ENCODE results near the gene PPP2R5D.
"Not testable (repeated sequence)": the region's sequence is repeated elsewhere in the genome, so short reads cannot be mapped to it uniquely, and the experiment has no call there.

PPP2R5D gene

DNA sequence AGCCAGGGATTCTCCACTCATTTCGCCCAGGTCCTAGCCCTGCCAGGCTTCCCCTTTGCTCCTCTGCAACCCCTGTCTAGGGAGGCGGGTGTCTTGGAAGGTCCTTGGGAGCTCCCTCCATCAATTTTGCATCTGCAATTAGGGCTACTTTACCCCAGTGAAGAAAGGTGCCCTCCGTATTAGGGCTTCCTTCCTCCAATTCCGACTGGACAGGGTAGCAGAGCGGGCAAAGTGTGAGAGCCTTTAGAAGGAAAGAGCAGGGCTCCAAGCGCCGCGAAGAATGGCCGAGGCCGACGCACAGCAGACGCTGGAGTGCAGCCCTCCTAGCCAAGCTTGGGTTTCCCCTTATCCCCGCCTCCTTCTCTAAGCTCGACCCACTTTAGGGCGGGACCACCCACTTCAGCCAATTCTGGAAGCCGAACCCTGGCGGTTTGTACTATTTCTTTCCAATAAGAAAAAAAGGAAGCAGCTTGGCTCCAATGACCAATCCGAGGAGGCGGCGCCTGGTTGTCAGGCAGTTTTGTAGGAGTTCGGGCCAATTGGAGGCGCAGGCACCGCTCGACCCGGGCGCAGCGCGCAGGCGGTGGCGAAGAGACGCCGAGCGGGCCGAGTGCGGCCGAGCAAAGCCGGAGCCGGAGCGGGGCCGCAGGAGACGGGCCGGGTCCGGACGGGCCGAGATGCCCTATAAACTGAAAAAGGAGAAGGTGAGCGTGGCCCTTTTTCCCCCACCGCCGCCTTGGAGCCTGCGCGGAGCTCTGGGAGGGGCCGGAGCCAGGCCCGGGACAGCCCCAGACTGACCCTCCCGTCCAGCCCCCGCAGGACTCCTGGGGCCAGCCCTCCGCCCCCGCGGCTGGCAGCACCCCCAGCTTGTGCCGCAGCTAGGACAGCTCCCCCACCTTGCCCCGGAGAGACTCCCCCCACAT, at the start of gene PPP2R5D:
Gene PPP2R5D (plus strand): TSS at position 570 of the 923 bp plus-strand sequence. CDS start 108 bp downstream, at position 678.
- DNase-seq: peak; percentile 98

GRCh38 chr6:42935322-42935721, 49.0 kb upstream of the PPP2R5D start:
- no peak for DNase-seq

DNA sequence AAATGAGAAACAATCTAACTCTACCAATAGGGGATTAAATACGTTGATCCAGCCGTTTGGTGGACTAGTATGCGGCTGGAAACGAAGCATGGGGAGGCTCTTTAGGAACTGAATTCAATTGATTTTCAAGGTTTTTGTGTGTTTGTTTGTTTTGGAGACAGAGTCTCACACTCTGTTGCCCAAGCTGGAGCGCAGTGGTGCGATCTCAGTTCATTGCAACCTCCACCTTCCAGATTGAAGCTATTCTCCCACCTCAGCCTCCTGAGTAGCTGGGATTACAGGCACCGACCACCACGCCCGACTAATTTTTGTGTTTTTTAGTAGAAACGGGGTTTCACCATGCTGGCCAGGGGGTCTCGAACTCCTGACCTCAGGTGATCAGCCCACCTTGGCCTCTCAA, 48.0 kb upstream of the PPP2R5D start:
- no peak for DNase-seq

GRCh38 chr6:42937548-42938427, 46.6 kb upstream of the PPP2R5D start:
- no peak for DNase-seq

- DNase-seq: no peak
Measured at GRCh38 chr6:42938428-42938796, 46.0 kb upstream of the PPP2R5D start.

GRCh38 chr6:42938987-42939809, 45.2 kb upstream of the PPP2R5D start:
- no peak for DNase-seq

DNA sequence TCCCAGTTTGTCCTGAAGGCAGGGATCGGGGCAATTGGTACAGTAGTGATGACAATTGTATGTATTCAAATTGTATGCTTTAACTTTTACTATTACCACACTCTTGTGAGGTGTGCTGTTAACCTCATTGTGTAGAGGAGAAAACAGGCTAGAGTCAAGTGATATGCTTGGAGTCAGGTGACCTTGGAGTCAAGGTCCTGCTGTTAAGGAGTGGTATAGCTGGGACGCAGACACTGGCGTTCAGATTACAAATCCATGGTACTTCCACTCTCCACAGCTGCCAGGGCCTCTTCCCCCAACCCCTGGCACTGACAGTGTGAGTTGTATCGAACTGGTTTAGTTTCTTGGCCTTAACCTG, 44.6 kb upstream of the PPP2R5D start:
- no peak for DNase-seq

GRCh38 chr6:42940493-42941045, 43.8 kb upstream of the PPP2R5D start:
- DNase-seq: no peak

DNA sequence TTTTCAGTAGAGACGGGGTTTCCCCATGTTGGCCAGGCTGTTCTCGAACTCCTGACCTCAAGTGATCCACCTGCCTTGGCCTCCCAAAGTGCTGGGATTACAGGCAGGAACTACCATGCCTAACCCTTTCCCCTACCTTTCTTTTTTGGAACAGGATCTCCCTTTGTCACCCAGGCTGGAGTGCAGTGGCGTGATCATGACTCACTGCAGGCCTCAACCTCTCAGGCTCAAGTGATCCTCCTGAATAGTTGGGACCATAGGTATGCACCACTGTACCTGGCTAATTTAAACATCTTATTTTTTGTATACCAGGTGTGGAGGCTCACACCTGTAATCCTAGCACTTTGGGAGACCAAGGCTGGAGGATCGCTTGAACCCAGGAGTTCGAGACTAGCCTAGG, 43.0 kb upstream of the PPP2R5D start:
- DNase-seq: not testable (repeated sequence)

GRCh38 chr6:42942444-42942843, 41.9 kb upstream of the PPP2R5D start:
- no peak for DNase-seq

- DNase-seq: no peak
Measured at GRCh38 chr6:42947950-42948349, 36.4 kb upstream of the PPP2R5D start.

DNA sequence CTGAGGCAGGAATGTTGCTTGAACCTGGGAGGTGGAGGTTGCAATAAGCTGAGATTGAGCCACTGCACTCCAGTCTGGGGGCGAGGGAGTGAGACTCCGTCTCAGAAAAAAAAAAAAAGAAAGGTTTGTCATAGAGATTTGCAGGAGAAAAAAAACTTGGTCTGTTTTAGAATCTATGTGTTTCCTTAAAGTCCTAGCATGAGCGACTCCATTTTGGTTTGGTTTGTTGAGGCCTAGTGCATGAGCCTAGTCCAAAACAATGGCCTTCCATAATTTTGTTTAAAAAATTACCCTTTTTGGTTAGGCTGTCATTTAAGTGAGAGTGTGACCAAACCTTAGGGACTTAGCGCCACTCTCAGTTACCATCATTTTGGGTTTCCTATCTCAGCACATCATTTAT, 32.0 kb upstream of the PPP2R5D start:
- no peak for DNase-seq

DNA sequence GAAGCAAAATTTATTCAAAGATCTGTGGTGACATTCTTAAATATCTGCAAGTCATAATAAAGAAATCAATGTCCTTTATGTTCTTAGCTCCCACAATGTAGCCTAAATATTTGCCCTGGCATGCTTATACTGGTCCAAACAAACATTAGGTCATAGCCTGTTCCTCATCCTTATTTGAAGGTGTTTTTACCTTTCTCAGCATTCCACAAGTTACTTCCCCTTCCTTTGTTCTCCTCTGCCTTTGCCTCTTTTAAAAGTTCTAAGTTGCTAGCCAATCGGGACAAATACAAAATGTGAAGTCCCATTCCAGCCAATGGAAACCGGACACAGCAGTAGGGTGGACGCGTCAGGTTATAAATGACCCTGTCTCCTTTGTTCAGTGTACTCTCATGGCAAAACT, 30.0 kb upstream of the PPP2R5D start:
- DNase-seq: not testable (repeated sequence)

- no peak for DNase-seq
Measured at GRCh38 chr6:42958125-42958524, 26.2 kb upstream of the PPP2R5D start.

- DNase-seq: no peak
Measured at GRCh38 chr6:42959917-42960242, 24.5 kb upstream of the PPP2R5D start.

DNA sequence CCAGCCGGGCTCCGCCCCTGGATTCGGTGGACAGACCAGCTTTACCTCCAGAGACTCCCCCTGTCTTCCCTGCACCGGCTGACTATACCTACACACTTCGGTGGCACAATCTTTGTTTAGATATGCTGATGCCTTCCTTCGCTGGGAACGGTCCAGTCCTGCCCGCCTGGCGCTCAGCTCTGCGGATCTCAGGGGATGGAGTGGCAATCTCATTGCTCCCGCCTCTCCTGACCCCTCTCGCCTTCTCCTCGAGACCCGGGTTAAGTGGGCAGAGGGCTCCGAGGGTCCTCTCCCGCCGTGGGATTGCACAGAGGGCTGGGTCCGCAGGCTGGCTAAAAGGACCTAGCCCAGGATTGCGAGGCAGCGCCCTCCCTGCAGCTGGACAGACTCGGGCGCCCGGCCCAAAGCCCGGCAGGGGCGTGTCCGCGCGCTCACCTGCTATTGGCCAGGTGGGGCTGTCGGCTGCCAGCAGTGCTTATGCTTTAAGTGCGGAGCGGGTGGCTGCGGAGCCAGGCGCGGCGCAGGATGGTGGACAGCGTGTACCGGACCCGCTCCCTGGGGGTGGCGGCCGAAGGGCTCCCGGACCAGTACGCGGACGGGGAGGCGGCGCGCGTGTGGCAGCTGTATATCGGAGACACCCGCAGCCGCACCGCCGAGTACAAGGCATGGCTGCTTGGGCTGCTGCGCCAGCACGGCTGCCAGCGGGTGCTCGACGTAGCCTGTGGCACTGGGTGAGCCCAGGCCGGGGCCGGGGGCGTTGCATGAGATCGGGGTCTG, 23.9 kb upstream of the PPP2R5D start, which contains the start of gene GNMT:
Gene GNMT (plus strand): TSS at position 512 of the 777 bp plus-strand sequence. CDS start 14 bp downstream, at position 526.
- peak; percentile 57 to 75 for DNase-seq

DNA sequence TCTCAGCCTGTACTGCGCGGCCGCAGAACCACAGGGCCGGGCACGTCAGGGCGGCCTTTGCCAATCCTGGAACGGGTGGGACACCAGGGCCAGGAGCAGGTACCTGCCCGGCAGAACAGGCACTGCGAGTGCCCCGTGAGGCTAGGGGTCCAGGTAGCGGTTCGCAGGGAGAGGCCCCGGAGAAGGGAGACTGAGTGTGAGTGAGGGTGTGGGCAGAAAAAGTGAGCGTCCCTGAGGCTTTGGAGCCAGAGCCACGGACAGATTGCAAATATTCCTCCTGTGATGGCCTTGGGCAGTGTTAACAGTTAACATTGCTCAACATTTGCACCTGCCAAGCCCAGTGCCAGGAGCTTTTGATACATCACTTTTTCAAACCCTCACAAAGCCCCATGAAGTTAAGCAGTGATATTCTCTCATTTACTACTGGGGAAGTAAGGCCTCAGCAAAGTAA, 23.3 kb upstream of the PPP2R5D start:
- DNase-seq: no peak

DNA sequence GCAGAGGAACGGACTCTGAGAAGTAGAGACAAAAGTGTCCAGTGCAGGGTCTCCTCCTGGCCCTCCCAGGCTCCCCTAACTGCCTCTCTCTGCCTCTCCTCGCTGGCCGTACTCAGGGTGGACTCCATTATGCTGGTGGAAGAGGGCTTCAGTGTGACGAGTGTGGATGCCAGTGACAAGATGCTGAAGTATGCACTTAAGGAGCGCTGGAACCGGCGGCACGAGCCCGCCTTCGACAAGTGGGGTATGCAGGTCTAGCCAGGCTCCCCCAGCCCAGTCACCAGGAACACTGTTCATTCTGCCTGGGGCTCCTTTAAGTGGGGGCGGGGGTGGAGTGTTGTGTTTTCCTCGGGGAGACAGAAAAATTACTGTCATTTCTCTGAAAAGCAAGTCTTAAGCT, 22.3 kb upstream of the PPP2R5D start:
- no peak for DNase-seq

DNA sequence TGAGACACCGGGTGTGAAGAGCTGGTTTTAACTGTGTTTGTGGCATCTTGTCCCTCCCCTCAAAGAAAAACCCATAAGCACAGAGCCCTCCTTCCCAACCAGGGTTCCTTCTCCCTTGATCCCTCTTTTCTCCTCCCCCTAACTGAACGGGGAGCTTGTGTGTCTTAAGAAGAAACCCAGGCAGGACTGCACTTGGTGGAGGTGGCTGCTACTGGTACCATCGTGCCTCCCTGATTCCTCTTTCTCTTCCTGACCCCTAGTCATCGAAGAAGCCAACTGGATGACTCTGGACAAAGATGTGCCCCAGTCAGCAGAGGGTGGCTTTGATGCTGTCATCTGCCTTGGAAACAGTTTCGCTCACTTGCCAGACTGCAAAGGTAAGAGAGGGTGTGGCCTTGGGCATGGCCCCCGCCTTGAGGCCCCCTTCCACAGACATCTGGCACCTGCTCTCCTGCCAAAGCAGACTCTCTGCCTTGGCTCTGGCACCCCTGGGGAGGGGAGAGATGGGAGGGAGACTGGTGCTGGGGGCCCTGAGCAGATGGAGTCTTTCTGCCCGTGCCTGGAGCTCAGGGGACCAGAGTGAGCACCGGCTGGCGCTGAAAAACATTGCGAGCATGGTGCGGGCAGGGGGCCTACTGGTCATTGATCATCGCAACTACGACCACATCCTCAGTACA, 21.7 kb upstream of the PPP2R5D start:
- DNase-seq: no peak

DNA sequence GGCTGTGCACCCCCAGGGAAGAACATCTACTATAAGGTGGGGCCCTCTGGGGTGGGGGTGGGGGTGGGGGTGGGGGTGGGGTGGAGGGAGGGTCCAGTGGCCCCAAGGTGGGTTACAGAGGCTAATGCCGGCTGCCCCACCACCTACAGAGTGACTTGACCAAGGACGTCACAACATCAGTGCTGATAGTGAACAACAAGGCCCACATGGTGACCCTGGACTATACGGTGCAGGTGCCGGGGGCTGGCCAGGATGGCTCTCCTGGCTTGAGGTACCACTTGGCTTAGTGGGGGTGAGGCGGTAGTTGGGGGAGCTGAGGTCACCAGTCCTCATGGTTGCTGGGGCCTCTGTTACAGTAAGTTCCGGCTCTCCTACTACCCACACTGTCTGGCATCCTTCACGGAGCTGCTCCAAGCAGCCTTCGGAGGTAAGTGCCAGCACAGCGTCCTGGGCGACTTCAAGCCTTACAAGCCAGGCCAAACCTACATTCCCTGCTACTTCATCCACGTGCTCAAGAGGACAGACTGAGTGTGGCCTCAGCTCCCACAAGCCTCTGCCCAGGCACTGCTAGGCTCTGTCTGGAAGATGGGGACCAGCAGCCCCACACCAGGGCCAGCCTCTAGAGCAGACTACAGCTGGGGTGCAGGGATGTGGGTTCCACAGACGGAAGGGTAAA, 21.1 kb upstream of the PPP2R5D start:
- no peak for DNase-seq

Data from NCI-H1930 (cell line).